ENCODE data around the gene SNAI3.

The SNAI3 gene

GRCh38 chr16:88731699-88732098 is 45.4 kb upstream of the SNAI3 start (continued):
- TF ChIP-seq POU6F1 (CRISPR knock-in tag; IDR thresholded peaks at IDR 0.05; ENCODE audit: borderline replicate concordance, low read depth) (no peak), OSR1 (CRISPR knock-in tag; IDR thresholded peaks at IDR 0.05) (no peak)

GRCh38 chr16:88730632-88731607 is 44.6 kb upstream of the SNAI3 start:
- ATAC-seq: peak; percentile 67
- no peak for TF ChIP-seq TCF4 (CRISPR knock-in tag; IDR thresholded peaks at IDR 0.05; ENCODE audit: borderline replicate concordance)
- no peak for TF ChIP-seq TOX (CRISPR knock-in tag; IDR thresholded peaks at IDR 0.05; ENCODE audit: borderline replicate concordance)
- no peak for TF ChIP-seq ESRRG (CRISPR knock-in tag; IDR thresholded peaks at IDR 0.05)
- peak; percentile 87; the same call in 1 of the 2 replicates for TF ChIP-seq PATZ1 (CRISPR knock-in tag; IDR thresholded peaks at IDR 0.05; ENCODE audit: borderline replicate concordance)
- TF ChIP-seq ZFP3 (CRISPR knock-in tag; IDR thresholded peaks at IDR 0.05): no peak

GRCh38 chr16:88727871-88728270 is 41.6 kb upstream of the SNAI3 start:
- TF ChIP-seq CSDC2 (CRISPR knock-in tag; IDR thresholded peaks at IDR 0.05): no peak
- no peak for TF ChIP-seq ISL1 (CRISPR knock-in tag; IDR thresholded peaks at IDR 0.05)
- no peak for TF ChIP-seq ZFP3 (CRISPR knock-in tag; IDR thresholded peaks at IDR 0.05)
- TF ChIP-seq PATZ1 (CRISPR knock-in tag; IDR thresholded peaks at IDR 0.05; ENCODE audit: borderline replicate concordance): no peak
- ATAC-seq: no peak

GRCh38 chr16:88726981-88727380 is 40.7 kb upstream of the SNAI3 start:
- no peak for ATAC-seq

GRCh38 chr16:88726408-88726749 is 40.1 kb upstream of the SNAI3 start:
- ATAC-seq: no peak
- TF ChIP-seq CREB5 (CRISPR knock-in tag; IDR thresholded peaks at IDR 0.05; ENCODE audit: low read depth) (no peak), ARNTL (CRISPR knock-in tag; IDR thresholded peaks at IDR 0.05; ENCODE audit: borderline replicate concordance, low read depth) (no peak)

More at GRCh38 chr16:88726981-88727380, 40.7 kb upstream of the SNAI3 start:
- no peak for TF ChIP-seq ZNF565 (CRISPR knock-in tag; conservative IDR thresholded peaks at IDR 0.05; ENCODE audit: low read depth)
- no peak for TF ChIP-seq GLIS3 (CRISPR knock-in tag; IDR thresholded peaks at IDR 0.05)
- no peak for TF ChIP-seq CSDC2 (CRISPR knock-in tag; IDR thresholded peaks at IDR 0.05)
- no peak for TF ChIP-seq ISL1 (CRISPR knock-in tag; IDR thresholded peaks at IDR 0.05)
- TF ChIP-seq SNAI2 (CRISPR knock-in tag; IDR thresholded peaks at IDR 0.05): no peak
- TF ChIP-seq RARB (CRISPR knock-in tag; IDR thresholded peaks at IDR 0.05): no peak
- no peak for TF ChIP-seq PPARA (CRISPR knock-in tag; IDR thresholded peaks at IDR 0.05; ENCODE audit: borderline replicate concordance)
- no peak for TF ChIP-seq BACH2 (CRISPR knock-in tag; IDR thresholded peaks at IDR 0.05; ENCODE audit: borderline replicate concordance)
- TF ChIP-seq ZNF70 (CRISPR knock-in tag; IDR thresholded peaks at IDR 0.05): no peak
- TF ChIP-seq TCF4 (CRISPR knock-in tag; IDR thresholded peaks at IDR 0.05; ENCODE audit: borderline replicate concordance): no peak
- TF ChIP-seq ZNF8 (CRISPR knock-in tag; IDR thresholded peaks at IDR 0.05): no peak
